ENCODE data around the gene ATP5F1A. TPM values are rescaled to one million over a fixed set of nuclear protein-coding genes. Genes with fewer than 3 reads are reported as not detected.

ATP5F1A gene
- total RNA-seq, 1 experiment from 2014 or later = 625 TPM

GRCh38 chr18:46034230-46034629 lies 63.9 kb downstream of the ATP5F1A start:
- no peak overlapping the region for H4K5ac ChIP-seq (ENCODE audit: insufficient read length, low read depth, low read length)
- H3K4me1 Mint-ChIP-seq = no peaks in the 10 kb centered on the region
- peaks cover 3% of the 10 kb centered on the region; the same call in 1 of the 2 replicates for H3K27me3 ChIP-seq (ENCODE audit: insufficient read depth, low read length)
- H3K23me2 ChIP-seq (ENCODE audit: insufficient read length, low read depth, low read length, poor library complexity, severe bottlenecking) = no peaks in the 10 kb centered on the region
- no peak overlapping the region for H4K8ac ChIP-seq (replicated peaks; ENCODE audit: insufficient read length, low read depth, low read length)
- no peak overlapping the region for H3K4ac ChIP-seq (ENCODE audit: low read depth, low read length)
- no peak overlapping the region for H2AFZ ChIP-seq (ENCODE audit: low read length)
- H3K14ac ChIP-seq (ENCODE audit: insufficient read depth, low read length) = no peak overlapping the region
- no peak overlapping the region for H3K4me2 ChIP-seq (ENCODE audit: insufficient read depth, insufficient read length, low read length)
- H3K9ac ChIP-seq (ENCODE audit: extremely low read depth, insufficient read length, low read length) = no peak overlapping the region
- H3K18ac ChIP-seq (ENCODE audit: insufficient read length, low read depth, low read length) = no peak overlapping the region
- H4K91ac ChIP-seq (ENCODE audit: insufficient read length, low read depth, low read length) = no peak overlapping the region
- H3K9me3 ChIP-seq (ENCODE audit: control insufficient read depth, low read depth, low read length) = no peaks in the 10 kb centered on the region
- no peaks in the 10 kb centered on the region for H4K20me1 ChIP-seq (ENCODE audit: control insufficient read depth, insufficient read depth, insufficient read length)
- WGBS (ENCODE audit: extremely low coverage, insufficient read length, low lambda C conversion rate) = no CpG with 5 or more reads among the region's 1 CpG
- H3K79me1 ChIP-seq (ENCODE audit: insufficient read depth, low read depth, low read length, poor library complexity, severe bottlenecking) = no peaks in the 10 kb centered on the region
- H3K27me3 Mint-ChIP-seq (ENCODE audit: low read depth) = peaks cover 20% of the 10 kb centered on the region
- no peak overlapping the region for H3T11ph ChIP-seq (ENCODE audit: low read length)
- H3K56ac ChIP-seq (ENCODE audit: insufficient read length, low read depth, low read length) = no peak overlapping the region
- H3K27ac ChIP-seq (ENCODE audit: insufficient read length, low read depth, low read length) = no peak overlapping the region
- H3K27ac Mint-ChIP-seq = no peak overlapping the region
- no peak overlapping the region for H2AK5ac ChIP-seq (ENCODE audit: insufficient read length, low read length)
- no peak overlapping the region for H2BK120ac ChIP-seq (ENCODE audit: low read depth, low read length, poor library complexity, severe bottlenecking)
- H2BK15ac ChIP-seq (ENCODE audit: low read depth, low read length) = no peak overlapping the region
- DNase-seq = no peak
- H2BK12ac ChIP-seq (ENCODE audit: insufficient read length, low read depth, low read length) = no peak overlapping the region
- no peak for TF ChIP-seq CTCF (conservative IDR thresholded peaks at IDR 0.05)
- no peak overlapping the region for H2BK5ac ChIP-seq (ENCODE audit: insufficient read length, low read length)
- no peak overlapping the region for H2BK20ac ChIP-seq (ENCODE audit: low read depth, low read length, poor library complexity, severe bottlenecking)
- no peaks in the 10 kb centered on the region for H3K79me2 ChIP-seq (ENCODE audit: insufficient read depth, low read length)
- H3K4me3 Mint-ChIP-seq = no peak overlapping the region
- H3K9me3 Mint-ChIP-seq = peaks cover 1 to 2% of the 10 kb centered on the region in 2 experiments; a peak in 3 of 5 replicates
- no peak overlapping the region for H3K23ac ChIP-seq (ENCODE audit: insufficient read length, low read depth, low read length)
- H3K4me1 ChIP-seq (ENCODE audit: insufficient read depth, low read length) = no peaks in the 10 kb centered on the region
- peaks cover 0 to 1% (median 0%) of the 10 kb centered on the region in 3 experiments; a peak in 2 of 7 replicates for H3K36me3 Mint-ChIP-seq (ENCODE audit: insufficient read depth in 1 of 3, low read depth in 3 of 3)
